Endothelial cell (in vitro differentiated cells): ENCODE measurements around the gene GLI3. TPM values are rescaled to one million over a fixed set of nuclear protein-coding genes. Genes with fewer than 3 reads are reported as not detected.
A peak's percentile ranks its signal among the peaks of the same experiment; 100 is the strongest.

ENCODE experiments used
- DNase-seq: peaks from one replicate; pipeline ENCODE4 v3.0.0; 2021; ENCODE audit warnings: low spot score
- H3K27ac Mint-ChIP-seq: one replicate; pipeline ENCODE4 v1.8.0; 2021; ENCODE audit warnings: mixed read lengths, inconsistent platforms; ENCODE audit not compliant: unreplicated experiment
- H3K27me3 Mint-ChIP-seq: one replicate; pipeline ENCODE4 v1.8.0; 2021; ENCODE audit warnings: mild to moderate bottlenecking, moderate library complexity, mixed read lengths, inconsistent platforms; ENCODE audit not compliant: unreplicated experiment
- H3K36me3 Mint-ChIP-seq: one replicate; pipeline ENCODE4 v1.8.0; 2021; ENCODE audit warnings: mild to moderate bottlenecking, low read depth, mixed read lengths, inconsistent platforms; ENCODE audit not compliant: unreplicated experiment
- H3K4me1 Mint-ChIP-seq: one replicate; pipeline ENCODE4 v1.8.0; 2021; ENCODE audit warnings: mild to moderate bottlenecking, mixed read lengths, inconsistent platforms; ENCODE audit not compliant: unreplicated experiment
- H3K4me3 Mint-ChIP-seq: one replicate; pipeline ENCODE4 v1.8.0; 2021; ENCODE audit warnings: mild to moderate bottlenecking, mixed read lengths, inconsistent platforms; ENCODE audit not compliant: unreplicated experiment
- H3K9me3 Mint-ChIP-seq: one replicate; pipeline ENCODE4 v1.8.0; 2021; ENCODE audit warnings: mixed read lengths, inconsistent platforms; ENCODE audit not compliant: unreplicated experiment
- total RNA-seq: library from RNA; stranded (reverse); fragmentation: NEBNext Ultra II Directional; extraction: Animal tissue kit (Norgen Biotek cat#: 25700); gene quantifications from one replicate; pipeline ENCODE4 v1.2.1, GENCODE V29; 2021; ENCODE audit not compliant: unreplicated experiment
- TF ChIP-seq, protein P1 (sequence below): fragments of 200-600 bp; sonication (generic); IDR thresholded peaks from one replicate; pipeline ENCODE4 v1.5.0; 2021; ENCODE audit warnings: antibody characterized with exemption; ENCODE audit not compliant: unreplicated experiment

Gene GLI3
- total RNA-seq, 1 donor from 2014 or later = 24.9 TPM

DNA sequence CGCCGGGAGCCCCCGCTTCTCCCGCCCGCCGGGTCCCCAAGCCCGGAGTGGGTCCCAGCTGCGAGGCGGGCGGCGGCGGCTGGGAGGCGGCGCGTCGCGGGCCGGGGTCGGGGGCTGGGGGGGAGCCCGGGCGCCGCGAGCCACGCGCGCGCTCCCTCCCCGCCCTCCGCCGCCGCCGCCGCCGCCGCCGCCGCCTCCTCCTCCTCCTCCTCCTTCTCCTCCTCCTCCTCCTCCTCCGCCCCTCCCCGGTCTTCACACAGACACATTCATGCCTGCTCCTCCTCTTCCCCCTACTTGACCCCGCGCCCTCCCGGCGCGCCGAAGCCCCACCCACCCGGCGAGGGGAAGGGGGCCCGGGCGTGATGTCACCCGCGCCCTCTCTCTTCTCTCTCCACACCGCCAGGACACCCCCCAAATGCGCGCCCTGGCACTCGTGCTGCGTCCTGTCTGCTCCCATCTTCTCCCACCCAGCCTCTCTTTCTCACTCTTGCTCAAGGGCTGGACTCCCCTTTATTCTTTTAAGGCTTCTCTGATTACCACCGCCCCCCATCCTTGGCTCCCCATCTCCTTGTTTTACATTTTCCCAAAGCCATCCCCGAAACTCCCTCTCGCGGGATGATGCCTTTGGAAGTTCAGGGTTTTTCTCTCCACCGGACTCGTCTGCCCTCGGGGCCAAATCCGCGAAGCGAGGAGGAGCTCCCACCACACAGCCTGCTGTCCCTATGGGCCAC is 967 bp upstream of the GLI3 start:
- Mint-ChIP-seq H3K36me3 (no peaks in the 10 kb centered on the region), H3K27me3 (peaks cover 11% of the 10 kb centered on the region), H3K4me1 (peaks cover 21% of the 10 kb centered on the region), H3K27ac (peak overlapping the region; percentile 88), H3K9me3 (no peaks in the 10 kb centered on the region), H3K4me3 (peak overlapping the region; percentile 97)
- TF ChIP-seq, protein P1, sequence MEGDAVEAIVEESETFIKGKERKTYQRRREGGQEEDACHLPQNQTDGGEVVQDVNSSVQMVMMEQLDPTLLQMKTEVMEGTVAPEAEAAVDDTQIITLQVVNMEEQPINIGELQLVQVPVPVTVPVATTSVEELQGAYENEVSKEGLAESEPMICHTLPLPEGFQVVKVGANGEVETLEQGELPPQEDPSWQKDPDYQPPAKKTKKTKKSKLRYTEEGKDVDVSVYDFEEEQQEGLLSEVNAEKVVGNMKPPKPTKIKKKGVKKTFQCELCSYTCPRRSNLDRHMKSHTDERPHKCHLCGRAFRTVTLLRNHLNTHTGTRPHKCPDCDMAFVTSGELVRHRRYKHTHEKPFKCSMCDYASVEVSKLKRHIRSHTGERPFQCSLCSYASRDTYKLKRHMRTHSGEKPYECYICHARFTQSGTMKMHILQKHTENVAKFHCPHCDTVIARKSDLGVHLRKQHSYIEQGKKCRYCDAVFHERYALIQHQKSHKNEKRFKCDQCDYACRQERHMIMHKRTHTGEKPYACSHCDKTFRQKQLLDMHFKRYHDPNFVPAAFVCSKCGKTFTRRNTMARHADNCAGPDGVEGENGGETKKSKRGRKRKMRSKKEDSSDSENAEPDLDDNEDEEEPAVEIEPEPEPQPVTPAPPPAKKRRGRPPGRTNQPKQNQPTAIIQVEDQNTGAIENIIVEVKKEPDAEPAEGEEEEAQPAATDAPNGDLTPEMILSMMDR = no peak
- peak; percentile 66 for DNase-seq

DNA sequence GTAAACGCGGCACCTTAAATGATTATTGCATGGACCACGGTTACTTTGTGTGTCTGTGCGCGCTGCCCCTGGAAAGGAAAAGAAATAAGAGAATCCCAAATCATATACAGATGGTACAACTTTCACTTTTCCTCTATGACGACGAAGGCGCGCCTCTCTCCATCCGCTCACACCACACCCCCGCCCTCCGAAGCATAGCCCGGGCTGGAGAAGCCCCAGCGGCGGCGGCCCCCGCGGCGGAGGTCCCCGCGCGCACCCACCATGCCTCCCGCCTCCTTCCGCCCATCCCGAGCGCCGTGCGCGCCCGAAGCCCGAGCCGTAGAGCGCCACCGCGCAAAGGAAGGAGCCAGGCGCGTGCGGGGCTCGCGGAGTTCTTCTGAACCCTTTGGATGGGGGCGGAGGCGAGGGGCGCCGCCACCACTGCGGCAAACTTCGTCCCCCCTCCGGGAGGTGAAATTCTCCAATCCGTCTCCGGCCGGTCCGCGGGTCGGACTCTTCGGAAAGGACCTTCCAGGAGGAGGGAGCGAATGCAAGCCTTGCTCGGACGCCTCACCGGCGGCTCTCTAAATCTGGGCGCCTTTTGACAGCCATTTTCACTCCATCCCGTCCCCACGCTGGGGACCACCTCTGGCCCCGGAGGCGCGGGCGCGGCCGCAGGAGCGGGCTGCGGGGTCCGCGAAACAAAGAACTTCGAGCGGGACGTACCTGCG is 588 bp downstream of the GLI3 start:
- peak; percentile 58 for DNase-seq
- H3K27me3 Mint-ChIP-seq = peaks cover 11% of the 10 kb centered on the region
- H3K4me3 Mint-ChIP-seq = peak overlapping the region; percentile 96
- no peaks in the 10 kb centered on the region for H3K9me3 Mint-ChIP-seq
- H3K27ac Mint-ChIP-seq = no peak overlapping the region
- TF ChIP-seq, protein P1 = no peak
- H3K4me1 Mint-ChIP-seq = peaks cover 21% of the 10 kb centered on the region
- H3K36me3 Mint-ChIP-seq = no peaks in the 10 kb centered on the region

DNA sequence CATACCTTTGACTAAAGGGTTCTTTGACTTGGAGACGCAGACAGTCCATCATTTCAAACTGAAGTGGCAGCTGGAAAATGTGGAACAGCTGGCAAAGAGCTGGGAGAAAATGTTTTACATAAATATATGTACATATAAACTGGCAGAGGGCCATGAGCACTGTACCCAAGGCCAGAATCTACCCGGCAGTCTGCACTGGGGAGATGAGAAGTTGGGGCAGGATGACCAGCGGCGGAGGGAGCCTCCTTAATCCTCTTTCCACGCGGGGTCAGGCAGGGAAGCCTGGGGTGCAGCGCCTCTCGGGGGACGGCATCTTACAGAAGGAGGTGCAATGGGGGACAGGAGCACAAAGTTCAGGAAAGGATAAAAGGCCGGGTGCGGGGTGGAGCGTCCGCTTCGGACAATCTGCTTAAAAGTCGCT is 1.3 kb downstream of the GLI3 start:
- H3K9me3 Mint-ChIP-seq = no peaks in the 10 kb centered on the region
- TF ChIP-seq, protein P1 = no peak
- H3K36me3 Mint-ChIP-seq = no peaks in the 10 kb centered on the region
- no peak overlapping the region for H3K27ac Mint-ChIP-seq
- H3K27me3 Mint-ChIP-seq = peaks cover 11% of the 10 kb centered on the region
- H3K4me1 Mint-ChIP-seq = peaks cover 21% of the 10 kb centered on the region
- DNase-seq = no peak
- peak overlapping the region; percentile 96 for H3K4me3 Mint-ChIP-seq

DNA sequence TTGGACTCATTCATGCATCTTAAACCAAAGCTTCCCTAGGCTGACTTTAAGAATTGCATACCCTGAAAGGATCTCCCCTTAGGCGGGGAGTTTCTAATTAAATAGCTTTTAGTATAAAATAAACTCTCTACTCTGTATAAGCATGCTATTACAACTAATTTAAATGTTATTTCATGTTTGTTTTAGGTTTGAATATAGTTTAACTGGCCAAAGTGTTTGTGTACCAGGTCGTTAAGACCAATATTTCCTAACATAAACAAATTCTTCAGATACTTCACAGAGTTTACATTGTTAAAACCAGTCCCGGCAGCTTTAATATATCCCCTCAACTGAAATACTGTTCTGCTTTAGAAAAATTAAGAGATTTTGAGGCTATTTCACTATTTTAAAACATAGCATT is 2.3 kb downstream of the GLI3 start:
- Mint-ChIP-seq H3K9me3 (no peaks in the 10 kb centered on the region), H3K36me3 (no peaks in the 10 kb centered on the region), H3K4me3 (no peak overlapping the region), H3K27me3 (peaks cover 11% of the 10 kb centered on the region), H3K4me1 (peaks cover 22% of the 10 kb centered on the region), H3K27ac (no peak overlapping the region)
- DNase-seq = no peak
- TF ChIP-seq, protein P1 = no peak
